Hematopoietic multipotent progenitor cell (in vitro differentiated cells): ENCODE results near the gene TRAPPC4. TPM values are rescaled to one million over a fixed set of nuclear protein-coding genes. Genes with fewer than 3 reads are reported as not detected.
"Not testable (repeated sequence)": the region's sequence is repeated elsewhere in the genome, so short reads cannot be mapped to it uniquely, and the experiment has no call there.

ENCODE experiments used
- DNase-seq, 3 donors: peaks; one replicate each; pipeline ENCODE4 v3.0.0-alpha.2; 2011 to 2015; ENCODE audit warnings: low read depth in 2 of 3, low spot score in 2 of 3
- total RNA-seq: library from RNA; depleted of rRNA; stranded (reverse); fragments of >200 nt; gene quantifications from one replicate; pipeline ENCODE4 v1.2.3, GENCODE V29; 2012

The TRAPPC4 gene
- total RNA-seq, 1 donor, result 70.6 TPM

- DNase-seq, result no peak
These were observed 5.9 kb upstream of the TRAPPC4 start for GRCh38 chr11:119012629-119013170.

GRCh38 chr11:119014209-119014924 is 4.2 kb upstream of the TRAPPC4 start:
- DNase-seq, result no peak

GRCh38 chr11:119015054-119015611 is 3.4 kb upstream of the TRAPPC4 start:
- peak in 1 of 3 donors; percentile 18 for DNase-seq

GRCh38 chr11:119016216-119017009 is 2.2 kb upstream of the TRAPPC4 start:
- DNase-seq, result no peak

- not testable (repeated sequence) for DNase-seq
These were observed 1.2 kb upstream of the TRAPPC4 start for GRCh38 chr11:119017377-119017776.

- no peak for DNase-seq
These were observed 1.4 kb downstream of the TRAPPC4 start for GRCh38 chr11:119019996-119020395.

- no peak for DNase-seq
These were observed 3.1 kb downstream of the TRAPPC4 start for GRCh38 chr11:119021631-119022030.

- no peak for DNase-seq
These were observed 5.2 kb downstream of the TRAPPC4 start for GRCh38 chr11:119023741-119024140.

- DNase-seq, result no peak
These were observed 6.0 kb downstream of the TRAPPC4 start for GRCh38 chr11:119024430-119025098.

- no peak for DNase-seq
These were observed 6.5 kb downstream of the TRAPPC4 start for GRCh38 chr11:119025099-119025473.

GRCh38 chr11:119025541-119025940 is 7.0 kb downstream of the TRAPPC4 start:
- no peak for DNase-seq

GRCh38 chr11:119025978-119026766 is 7.6 kb downstream of the TRAPPC4 start:
- no peak for DNase-seq

- DNase-seq, result no peak
These were observed 8.4 kb downstream of the TRAPPC4 start for GRCh38 chr11:119026970-119027369.

GRCh38 chr11:119027561-119028345 is 9.2 kb downstream of the TRAPPC4 start:
- no peak for DNase-seq

GRCh38 chr11:119028346-119029068 is 9.9 kb downstream of the TRAPPC4 start:
- no peak for DNase-seq

- DNase-seq, result no peak
These were observed 10.4 kb downstream of the TRAPPC4 start for GRCh38 chr11:119029069-119029339.

- DNase-seq, result no peak
These were observed 10.9 kb downstream of the TRAPPC4 start for GRCh38 chr11:119029340-119030028.

- no peak for DNase-seq
These were observed 11.4 kb downstream of the TRAPPC4 start for GRCh38 chr11:119030029-119030328.
